ENCODE results near the gene PACSIN3.

DNA sequence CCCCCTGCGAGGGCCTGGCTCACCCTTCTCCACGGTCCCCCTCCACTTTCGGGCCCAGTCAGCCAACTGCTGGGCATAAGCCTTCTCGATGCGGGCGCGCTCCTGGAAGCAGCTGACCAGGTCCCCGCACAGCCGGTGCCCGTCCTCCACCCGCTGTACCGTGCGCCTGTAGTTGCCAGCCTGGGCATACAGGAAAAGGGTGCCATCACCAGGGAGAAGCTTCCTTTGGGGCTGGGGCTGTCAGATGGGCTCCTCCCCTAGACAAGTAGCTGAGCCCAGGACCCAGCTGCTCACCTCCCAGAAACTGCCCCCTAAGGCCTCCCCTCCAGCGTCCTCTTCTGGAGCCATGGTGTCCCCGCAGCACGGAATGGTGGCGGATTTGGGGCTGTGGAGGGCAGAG, 3.9 kb downstream of the PACSIN3 start:
- TF ChIP-seq CTCF (conservative IDR thresholded peaks at IDR 0.05; ENCODE audit: low read depth, low read length) (no peak), EZH2 (IDR thresholded peaks at IDR 0.05; ENCODE audit: borderline replicate concordance, low read depth, low read length, poor library complexity, severe bottlenecking) (no peak)

All from A673 (cell line).